ENCODE data around the gene STARD9.
"Not testable (repeated sequence)": the region's sequence is repeated elsewhere in the genome, so short reads cannot be mapped to it uniquely, and the experiment has no call there.

Gene STARD9

GRCh38 chr15:42732095-42732827 lies 156.9 kb downstream of the STARD9 start:
- DNase-seq = no peak

- no peak for DNase-seq
Observed at GRCh38 chr15:42733027-42733426, 157.6 kb downstream of the STARD9 start.

GRCh38 chr15:42734076-42734672 lies 158.8 kb downstream of the STARD9 start:
- no peak for DNase-seq

- no peak for DNase-seq
Observed at GRCh38 chr15:42735382-42736165, 160.2 kb downstream of the STARD9 start.

- peak; percentile 69 for DNase-seq
Observed at GRCh38 chr15:42736178-42736792, 160.9 kb downstream of the STARD9 start.

- peak; percentile 98 for DNase-seq
Observed at GRCh38 chr15:42736793-42737528, 161.6 kb downstream of the STARD9 start, which contains the start of gene CDAN1. Gene CDAN1 (minus strand): TSS chr15:42737128. CDS start chr15:42737102, 26 bp downstream.

GRCh38 chr15:42737529-42738328 lies 162.3 kb downstream of the STARD9 start:
- no peak for DNase-seq

- DNase-seq = no peak
Observed at GRCh38 chr15:42741710-42742109, 166.3 kb downstream of the STARD9 start.

GRCh38 chr15:42742149-42742548 lies 166.7 kb downstream of the STARD9 start:
- DNase-seq = no peak

- no peak for DNase-seq
Observed at GRCh38 chr15:42744195-42744594, 168.8 kb downstream of the STARD9 start.

GRCh38 chr15:42749266-42749665 lies 173.9 kb downstream of the STARD9 start:
- DNase-seq = no peak

- no peak for DNase-seq
Observed at GRCh38 chr15:42750306-42750705, 174.9 kb downstream of the STARD9 start.

- no peak for DNase-seq
Observed at GRCh38 chr15:42759093-42759492, 183.7 kb downstream of the STARD9 start.

- no peak for DNase-seq
Observed at GRCh38 chr15:42760759-42761158, 185.4 kb downstream of the STARD9 start.

GRCh38 chr15:42761813-42762212 lies 186.4 kb downstream of the STARD9 start:
- not testable (repeated sequence) for DNase-seq

- DNase-seq = not testable (repeated sequence)
Observed at GRCh38 chr15:42764154-42764731, 188.8 kb downstream of the STARD9 start.

GRCh38 chr15:42766109-42766508 lies 190.7 kb downstream of the STARD9 start:
- not testable (repeated sequence) for DNase-seq
